ENCODE data around the gene KCTD14. TPM values are rescaled to one million over a fixed set of nuclear protein-coding genes. Genes with fewer than 3 reads are reported as not detected.

Gene KCTD14
- polyA plus RNA-seq, 2 of the 4 experiments (the other 2 are of a cell fraction), result 2.7 to 3.2 TPM

DNA sequence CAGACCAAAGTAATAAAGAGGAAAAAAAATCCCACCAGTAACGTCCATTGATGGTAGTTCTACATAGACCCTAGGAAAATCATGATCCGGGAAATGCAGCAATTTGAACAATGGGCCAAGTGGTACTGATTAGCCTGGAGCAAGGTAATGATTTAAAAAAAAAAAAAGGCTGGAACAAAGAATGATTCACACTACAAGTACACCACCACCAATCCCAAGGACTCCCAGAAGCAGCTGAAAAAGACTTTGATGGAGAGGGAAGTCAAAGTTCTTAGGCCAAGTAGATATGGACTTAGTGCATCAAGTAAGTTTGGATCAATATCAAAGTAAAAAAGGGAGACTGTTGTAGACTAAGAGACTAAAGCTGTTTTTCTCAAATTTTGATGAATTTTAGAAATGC, 11.8 kb downstream of the KCTD14 start:
- CTCF ChIA-PET, result interaction anchor here (1.1 to 2.3 kb wide), 2 partner anchors 10 to 35 kb away, joined by 4 to 7 read pairs; no protein-coding TSS in a partner anchor
- ATAC-seq (no peak), FAIRE-seq (no peak), DNase-seq (ENCODE audit: low read depth in 1 of 2, low spot score in 1 of 2) (no peak)
- H3K4me2 ChIP-seq, result no peak overlapping the region
- POLR2A ChIA-PET, result interaction anchor here (1.2 kb wide), 1 partner anchor 16 kb away, joined by 4 read pairs; the partner anchor contains the start of gene INTS4
- TF ChIP-seq KDM1A (IDR thresholded peaks at IDR 0.05; ENCODE audit: low read depth), result no peak
- TF ChIP-seq RNF2 (IDR thresholded peaks at IDR 0.05; ENCODE audit: borderline replicate concordance, low read depth), result no peak
- no peak for TF ChIP-seq RARB (CRISPR knock-in tag; IDR thresholded peaks at IDR 0.05)
- no peak for TF ChIP-seq ESRRA (IDR thresholded peaks at IDR 0.05; ENCODE audit: borderline replicate concordance, low read length)
- TF ChIP-seq CHD2 (IDR thresholded peaks at IDR 0.05; ENCODE audit: low read length, partially characterized antibody), result no peak
- TF ChIP-seq, protein P1, sequence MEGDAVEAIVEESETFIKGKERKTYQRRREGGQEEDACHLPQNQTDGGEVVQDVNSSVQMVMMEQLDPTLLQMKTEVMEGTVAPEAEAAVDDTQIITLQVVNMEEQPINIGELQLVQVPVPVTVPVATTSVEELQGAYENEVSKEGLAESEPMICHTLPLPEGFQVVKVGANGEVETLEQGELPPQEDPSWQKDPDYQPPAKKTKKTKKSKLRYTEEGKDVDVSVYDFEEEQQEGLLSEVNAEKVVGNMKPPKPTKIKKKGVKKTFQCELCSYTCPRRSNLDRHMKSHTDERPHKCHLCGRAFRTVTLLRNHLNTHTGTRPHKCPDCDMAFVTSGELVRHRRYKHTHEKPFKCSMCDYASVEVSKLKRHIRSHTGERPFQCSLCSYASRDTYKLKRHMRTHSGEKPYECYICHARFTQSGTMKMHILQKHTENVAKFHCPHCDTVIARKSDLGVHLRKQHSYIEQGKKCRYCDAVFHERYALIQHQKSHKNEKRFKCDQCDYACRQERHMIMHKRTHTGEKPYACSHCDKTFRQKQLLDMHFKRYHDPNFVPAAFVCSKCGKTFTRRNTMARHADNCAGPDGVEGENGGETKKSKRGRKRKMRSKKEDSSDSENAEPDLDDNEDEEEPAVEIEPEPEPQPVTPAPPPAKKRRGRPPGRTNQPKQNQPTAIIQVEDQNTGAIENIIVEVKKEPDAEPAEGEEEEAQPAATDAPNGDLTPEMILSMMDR (IDR thresholded peaks at IDR 0.05), result no peak
- TF ChIP-seq FOSL2 (IDR thresholded peaks at IDR 0.05), result no peak
- TF ChIP-seq FOSL2 (CRISPR knock-in tag; IDR thresholded peaks at IDR 0.05), result no peak
- no peak for TF ChIP-seq RFX5 (IDR thresholded peaks at IDR 0.05)
- no peak for TF ChIP-seq JUN (IDR thresholded peaks at IDR 0.05)
- WGBS (ENCODE audit: missing lambda C conversion rate), result 52% methylated on average over 2 of the region's 2 CpGs
- H3K27ac ChIP-seq, result no peak overlapping the region
- H3K9me3 ChIP-seq, result no peaks in the 10 kb centered on the region
- H3K4me3 ChIP-seq, result no peak overlapping the region
- no peaks in the 10 kb centered on the region for H3K4me1 ChIP-seq

DNA sequence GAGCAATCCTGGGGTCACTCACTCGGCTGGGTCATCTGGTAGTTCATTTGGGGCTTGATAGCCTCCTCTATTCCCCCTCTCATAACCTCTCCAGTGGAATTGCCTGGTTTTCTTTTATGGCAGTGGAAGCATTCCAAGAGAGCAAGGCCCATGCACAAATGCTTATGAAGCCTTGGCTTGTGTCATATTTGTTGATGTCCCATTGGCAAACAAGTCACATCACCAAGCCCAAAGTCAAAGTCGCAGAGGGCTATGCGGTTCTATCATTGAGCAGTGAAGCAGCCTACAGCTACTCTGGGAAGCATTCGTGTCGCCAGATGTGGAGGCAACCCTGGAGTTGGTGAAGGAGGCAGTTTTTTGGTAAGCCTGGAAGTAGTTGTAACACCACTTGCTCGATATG, 12.3 kb downstream of the KCTD14 start:
- Histone ChIP-seq H3K9me3 (no peaks in the 10 kb centered on the region), H3K4me3 (no peak overlapping the region), H3K4me1 (no peaks in the 10 kb centered on the region), H3K4me2 (no peak overlapping the region), H3K27ac (no peak overlapping the region)
- no peak for TF ChIP-seq PHF8 (IDR thresholded peaks at IDR 0.05; ENCODE audit: borderline replicate concordance, low read depth)
- no peak for TF ChIP-seq RCOR1 (IDR thresholded peaks at IDR 0.05; ENCODE audit: low read depth, low read length)
- no peak for TF ChIP-seq EHF (CRISPR knock-in tag; IDR thresholded peaks at IDR 0.05)
- TF ChIP-seq TFCP2L1 (CRISPR knock-in tag; IDR thresholded peaks at IDR 0.05), result no peak
- no peak for TF ChIP-seq ZNF302 (CRISPR knock-in tag; IDR thresholded peaks at IDR 0.05)
- no peak for TF ChIP-seq NPAS2 (CRISPR knock-in tag; IDR thresholded peaks at IDR 0.05; ENCODE audit: borderline replicate concordance)
- TF ChIP-seq, protein P2, sequence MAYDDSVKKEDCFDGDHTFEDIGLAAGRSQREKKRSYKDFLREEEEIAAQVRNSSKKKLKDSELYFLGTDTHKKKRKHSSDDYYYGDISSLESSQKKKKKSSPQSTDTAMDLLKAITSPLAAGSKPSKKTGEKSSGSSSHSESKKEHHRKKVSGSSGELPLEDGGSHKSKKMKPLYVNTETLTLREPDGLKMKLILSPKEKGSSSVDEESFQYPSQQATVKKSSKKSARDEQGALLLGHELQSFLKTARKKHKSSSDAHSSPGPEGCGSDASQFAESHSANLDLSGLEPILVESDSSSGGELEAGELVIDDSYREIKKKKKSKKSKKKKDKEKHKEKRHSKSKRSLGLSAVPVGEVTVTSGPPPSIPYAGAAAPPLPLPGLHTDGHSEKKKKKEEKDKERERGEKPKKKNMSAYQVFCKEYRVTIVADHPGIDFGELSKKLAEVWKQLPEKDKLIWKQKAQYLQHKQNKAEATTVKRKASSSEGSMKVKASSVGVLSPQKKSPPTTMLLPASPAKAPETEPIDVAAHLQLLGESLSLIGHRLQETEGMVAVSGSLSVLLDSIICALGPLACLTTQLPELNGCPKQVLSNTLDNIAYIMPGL (CRISPR knock-in tag; IDR thresholded peaks at IDR 0.05; ENCODE audit: borderline replicate concordance), result no peak
- no peak for TF ChIP-seq ZFP36 (IDR thresholded peaks at IDR 0.05; ENCODE audit: borderline replicate concordance, partially characterized antibody)
- TF ChIP-seq KDM1A (IDR thresholded peaks at IDR 0.05; ENCODE audit: low read depth), result no peak
- no peak for TF ChIP-seq ZC3H11A (IDR thresholded peaks at IDR 0.05)
- DNase-seq (ENCODE audit: low read depth in 1 of 2, low spot score in 1 of 2), result no peak
- ChIA-PET CTCF (interaction anchor here (0.7 to 2.3 kb wide), 3 partner anchors 9 to 36 kb away, joined by 3 to 7 read pairs (median 4); no protein-coding TSS in a partner anchor), POLR2A (interaction anchor here (1.2 kb wide), 1 partner anchor 16 kb away, joined by 4 read pairs; the partner anchor contains the start of gene INTS4)
- FAIRE-seq, result no peak
- ATAC-seq, result no peak
- WGBS (ENCODE audit: missing lambda C conversion rate), result 75% methylated on average over 6 of the region's 6 CpGs

DNA sequence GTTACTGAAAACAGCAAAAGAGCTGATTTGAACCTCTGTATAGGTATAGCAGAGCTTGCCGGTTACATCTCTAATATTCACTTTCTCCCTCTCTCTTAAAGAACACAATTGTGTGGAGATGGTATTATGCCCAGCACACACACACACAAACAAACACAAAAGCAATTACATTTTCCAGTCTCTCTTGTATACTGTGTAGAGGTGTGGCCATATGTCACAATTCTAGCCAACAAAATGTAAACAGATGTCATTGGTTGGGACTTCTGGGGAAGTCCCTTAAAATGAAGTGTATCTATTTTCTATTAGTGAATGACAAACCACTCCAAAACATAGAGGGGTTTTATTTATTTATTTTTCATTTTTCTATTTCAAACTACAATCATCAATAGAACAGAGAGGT, 12.8 kb downstream of the KCTD14 start:
- POLR2A ChIA-PET, result no interaction called here
- Histone ChIP-seq H3K4me2 (no peak overlapping the region), H3K9me3 (no peaks in the 10 kb centered on the region), H3K4me3 (no peak overlapping the region), H3K27ac (no peak overlapping the region), H3K4me1 (no peaks in the 10 kb centered on the region)
- CTCF ChIA-PET, result interaction anchor here (0.7 to 2.3 kb wide), 3 partner anchors 11 to 36 kb away, joined by 3 to 7 read pairs (median 6); no protein-coding TSS in a partner anchor
- no peak for ATAC-seq
- no peak for DNase-seq (ENCODE audit: low read depth in 1 of 2, low spot score in 1 of 2)
- TF ChIP-seq HDAC2 (IDR thresholded peaks at IDR 0.05) (no peak), CHD2 (IDR thresholded peaks at IDR 0.05; ENCODE audit: low read length, partially characterized antibody) (no peak), RFX5 (IDR thresholded peaks at IDR 0.05) (no peak), ZC3H11A (IDR thresholded peaks at IDR 0.05) (no peak), NPAS2 (CRISPR knock-in tag; IDR thresholded peaks at IDR 0.05; ENCODE audit: borderline replicate concordance) (no peak), HEYL (CRISPR knock-in tag; IDR thresholded peaks at IDR 0.05) (no peak), SMC3 (IDR thresholded peaks at IDR 0.05) (no peak), HOXB5 (CRISPR knock-in tag; IDR thresholded peaks at IDR 0.05) (no peak), POLR2A (IDR thresholded peaks at IDR 0.05; ENCODE audit: low read length) (no peak), JUNB (IDR thresholded peaks at IDR 0.05) (no peak)
- TF ChIP-seq, protein P2 (CRISPR knock-in tag; IDR thresholded peaks at IDR 0.05; ENCODE audit: borderline replicate concordance), result no peak
- no peak for FAIRE-seq
- 98% methylated on average over 1 of the region's 1 CpG for WGBS (ENCODE audit: missing lambda C conversion rate)
